Activated naive CD8-positive, alpha-beta T cell treated with anti-CD3 and anti-CD28 coated beads, Interleukin-2, amount 50 U/mL, for 16 hours (primary cell): ENCODE measurements around the gene KRT77.

Experiments used
- DNase-seq: peaks from one replicate; pipeline ENCODE4 v3.0.0-alpha.2; 2020; ENCODE audit warnings: low read depth, low spot score

Gene KRT77

GRCh38 chr12:52657250-52657902 is 45.9 kb downstream of the KRT77 start:
- DNase-seq = no peak

GRCh38 chr12:52656616-52657015 is 46.7 kb downstream of the KRT77 start:
- no peak for DNase-seq

- DNase-seq = no peak
Observed at GRCh38 chr12:52655720-52656124, 47.6 kb downstream of the KRT77 start.

GRCh38 chr12:52655251-52655650 is 48.1 kb downstream of the KRT77 start:
- no peak for DNase-seq

- no peak for DNase-seq
Observed at GRCh38 chr12:52651726-52652261, 51.5 kb downstream of the KRT77 start, which contains the start of gene KRT2. Gene KRT2, minus strand, starts transcription at chr12:52652211. Its CDS starts 69 bp downstream, at chr12:52652142.

GRCh38 chr12:52650520-52651081 is 52.7 kb downstream of the KRT77 start:
- DNase-seq = no peak

GRCh38 chr12:52649066-52649465 is 54.3 kb downstream of the KRT77 start:
- no peak for DNase-seq

GRCh38 chr12:52648012-52648550 is 55.2 kb downstream of the KRT77 start:
- no peak for DNase-seq

GRCh38 chr12:52647601-52648000 is 55.7 kb downstream of the KRT77 start:
- DNase-seq = no peak

GRCh38 chr12:52646613-52647012 is 56.7 kb downstream of the KRT77 start:
- DNase-seq = no peak

- DNase-seq = no peak
Observed at GRCh38 chr12:52645982-52646381, 57.3 kb downstream of the KRT77 start.

- DNase-seq = no peak
Observed at GRCh38 chr12:52645120-52645761, 58.1 kb downstream of the KRT77 start.

- no peak for DNase-seq
Observed at GRCh38 chr12:52644078-52644415, 59.3 kb downstream of the KRT77 start.

GRCh38 chr12:52643233-52644077 is 59.9 kb downstream of the KRT77 start:
- no peak for DNase-seq

- no peak for DNase-seq
Observed at GRCh38 chr12:52641468-52641867, 61.9 kb downstream of the KRT77 start.
